HG02943 (cell line): ENCODE measurements around the gene OSCP1.

ENCODE experiments used
- ATAC-seq: cut with Tn5 transposase; IDR thresholded peaks from one replicate; pipeline ENCODE4 v1.9.1; 2021; ENCODE audit warnings: mild to moderate bottlenecking, low read depth, moderate library complexity; ENCODE audit not compliant: unreplicated experiment

OSCP1 gene

DNA sequence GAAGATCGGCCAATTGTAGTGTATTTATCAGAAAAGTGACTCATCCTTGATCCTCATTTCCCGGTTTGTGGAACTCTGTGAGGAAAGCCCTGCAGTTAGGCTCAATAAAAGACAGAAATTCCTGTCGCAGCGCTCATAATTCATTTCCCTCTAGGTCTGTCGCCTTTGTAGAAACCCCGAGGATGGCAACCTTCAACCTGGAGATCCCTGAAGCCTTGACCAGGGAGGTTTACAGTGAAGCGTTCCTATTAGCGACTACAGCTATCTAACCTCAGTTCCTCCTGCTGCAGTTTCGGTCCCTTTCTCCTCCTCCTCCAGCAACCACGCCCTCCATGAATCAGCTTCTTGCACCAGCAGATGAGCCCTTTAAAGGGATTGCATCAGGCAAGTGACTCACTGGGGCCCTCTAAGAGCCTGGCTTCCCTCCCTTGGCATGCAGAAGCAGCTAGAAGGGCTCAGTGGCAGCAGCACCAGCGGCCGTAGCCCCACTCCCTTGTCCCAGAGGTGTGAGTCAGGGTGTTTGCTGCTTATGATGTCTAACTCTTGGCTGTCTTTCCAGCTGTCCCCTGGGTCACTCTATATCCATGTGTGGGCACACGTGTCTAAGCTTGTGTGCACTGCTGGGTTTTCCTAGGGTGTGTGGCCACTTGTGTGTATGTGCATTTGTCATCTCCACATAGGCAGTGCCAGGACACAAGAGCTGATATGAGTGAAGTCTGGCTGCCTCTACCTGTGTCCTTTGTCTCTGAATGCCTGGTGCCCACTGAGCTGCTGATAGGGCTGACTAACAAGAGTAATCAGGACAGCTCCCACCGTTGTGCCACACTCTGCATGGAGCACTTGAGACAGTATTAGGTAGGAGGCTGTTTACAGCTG is 63.7 kb downstream of the OSCP1 start:
- peak; percentile 38 for ATAC-seq

DNA sequence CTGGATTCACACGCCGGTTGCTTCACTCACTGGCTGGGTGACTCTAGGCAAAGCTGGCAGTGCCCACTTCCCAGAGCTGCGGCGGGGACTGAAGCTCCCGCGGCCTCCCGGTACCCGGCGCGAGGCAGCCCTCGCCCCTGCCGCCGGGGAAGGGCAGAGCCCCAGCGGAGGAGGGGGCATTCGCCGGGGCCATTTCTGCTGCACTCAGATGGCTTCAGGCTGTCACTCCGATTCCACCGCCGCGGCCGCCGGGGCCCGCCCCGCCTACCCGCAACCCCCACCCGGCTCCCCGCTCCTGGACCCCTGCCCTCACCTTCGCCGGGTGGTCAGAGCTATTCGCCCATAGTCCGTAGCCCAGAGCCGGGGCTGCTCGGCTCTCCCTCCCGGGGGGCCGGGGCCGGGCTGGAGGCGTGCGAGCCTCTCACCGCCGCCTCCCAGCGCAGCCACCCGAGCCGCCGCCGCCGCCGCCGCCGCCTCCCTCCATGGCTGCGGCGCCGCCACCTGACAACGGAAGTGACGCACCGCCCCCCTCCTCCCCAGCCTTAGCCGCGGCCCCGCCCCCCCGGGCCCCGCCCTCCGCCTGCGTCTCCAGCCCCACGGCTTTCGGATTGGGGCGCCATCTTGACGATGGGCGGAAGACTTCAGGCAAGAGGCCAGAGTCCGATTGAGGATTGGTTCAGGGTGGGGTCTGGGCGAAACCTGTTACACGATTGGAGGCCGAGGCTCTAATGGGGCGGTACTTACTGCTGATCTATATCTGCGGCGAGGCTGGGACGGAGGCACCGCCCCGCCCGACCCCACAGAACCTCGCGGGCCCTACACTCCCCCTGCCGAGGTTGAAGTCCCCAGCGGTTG is 64.6 kb downstream of the OSCP1 start, which contains the start of gene STK40:
Gene STK40, minus strand, starts transcription at position 515 of the 855 bp plus-strand sequence. CDS start 24,592 bp downstream, outside the sequence.
- ATAC-seq, result peak; percentile 87

DNA sequence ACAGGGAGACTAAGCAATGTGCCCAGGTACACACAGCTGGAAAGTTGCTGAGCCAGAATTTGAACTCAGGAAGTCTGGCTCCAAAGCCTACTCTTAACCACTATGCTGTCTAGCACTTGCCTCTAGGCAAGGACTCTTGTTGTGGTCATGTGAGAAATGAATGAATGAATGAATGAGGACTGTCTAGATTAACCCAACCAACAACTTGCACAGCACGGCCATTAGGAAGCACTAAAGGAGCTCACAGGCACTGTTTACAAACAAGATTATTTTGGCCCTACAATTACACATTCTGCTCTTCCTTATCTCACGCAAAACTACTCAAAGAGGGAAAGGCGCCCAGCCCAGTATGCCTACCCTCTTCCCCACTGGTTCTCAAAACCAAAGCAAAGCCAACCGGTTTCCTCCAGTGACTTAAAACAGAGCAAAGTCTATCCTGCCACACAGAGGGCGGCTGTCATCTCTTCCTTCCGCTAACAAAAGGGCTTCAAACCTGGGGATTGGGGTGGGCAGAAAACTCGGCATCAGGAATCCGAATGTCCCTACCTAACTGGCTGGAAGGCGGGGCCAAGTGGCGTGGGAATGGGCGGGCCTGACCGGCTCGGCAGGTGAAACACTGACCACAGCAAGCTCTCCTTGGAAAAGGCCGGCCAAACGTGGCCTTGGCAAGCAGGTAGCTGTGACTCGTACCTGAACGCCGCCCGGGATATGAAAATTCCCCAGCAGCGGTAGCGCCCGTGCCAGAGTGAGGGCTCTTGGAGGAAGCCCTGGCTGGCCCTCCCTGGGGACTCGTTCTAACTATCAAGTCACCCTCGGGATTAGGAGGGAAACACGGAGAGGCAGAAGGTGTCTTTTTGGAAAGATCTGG is 65.5 kb downstream of the OSCP1 start:
- no peak for ATAC-seq

DNA sequence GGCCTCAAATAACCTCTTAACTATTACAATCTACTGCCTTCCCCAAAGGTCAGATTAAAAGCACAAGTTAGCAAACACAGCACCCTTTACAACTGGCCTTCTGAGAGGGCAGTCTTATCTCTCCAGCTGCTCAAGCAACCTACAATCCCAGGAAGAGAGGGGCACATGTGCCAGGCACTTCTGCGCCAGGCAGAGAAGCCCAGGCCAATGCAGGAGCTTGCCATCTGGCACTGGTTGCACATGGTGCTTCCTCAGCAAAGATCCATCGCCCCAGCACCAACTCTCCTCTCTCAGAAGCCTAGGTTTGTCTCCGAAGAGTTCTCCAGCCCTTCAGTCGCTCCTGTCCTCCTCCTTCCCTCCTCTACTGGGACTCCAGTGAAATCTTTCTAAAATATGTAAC is 67.0 kb downstream of the OSCP1 start:
- ATAC-seq, result no peak

DNA sequence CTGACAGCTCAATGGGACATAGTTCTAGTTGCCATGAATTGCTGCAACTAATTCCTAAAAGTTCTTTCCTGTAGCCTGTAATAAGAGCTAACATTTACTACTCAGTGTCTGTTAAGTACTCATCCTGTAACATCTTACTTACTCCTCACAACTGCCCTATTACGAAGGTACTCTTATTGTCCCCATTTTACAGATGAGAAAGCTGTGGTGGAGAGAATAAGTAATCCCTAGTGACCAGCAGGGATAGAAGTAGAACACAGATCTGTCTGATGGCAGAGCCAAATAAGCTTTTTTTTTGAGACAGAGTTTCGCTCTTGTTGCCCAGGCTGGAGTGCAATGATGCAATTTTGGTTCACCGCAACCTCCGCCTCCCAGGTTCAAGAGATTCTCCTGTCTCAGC is 67.6 kb downstream of the OSCP1 start:
- no peak for ATAC-seq

DNA sequence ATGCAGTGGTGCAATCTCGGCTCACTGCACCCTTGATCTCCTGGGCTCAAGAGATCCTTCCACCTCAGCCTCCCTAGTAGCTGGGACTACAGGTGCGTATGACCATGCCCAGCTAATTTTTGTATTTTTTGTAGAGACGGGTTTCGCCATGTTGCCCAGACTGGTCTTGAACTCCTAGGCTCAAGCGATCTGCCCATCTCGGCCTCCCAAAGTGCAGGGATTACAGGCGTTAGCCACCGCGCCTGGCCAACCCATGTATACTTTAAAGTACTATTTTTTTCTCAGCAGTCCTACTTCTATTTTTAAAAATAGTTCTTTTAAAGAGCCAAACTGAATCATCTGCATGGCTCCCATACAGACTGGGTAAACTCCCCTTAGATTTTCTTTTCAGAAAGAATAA is 68.0 kb downstream of the OSCP1 start:
- ATAC-seq, result no peak

DNA sequence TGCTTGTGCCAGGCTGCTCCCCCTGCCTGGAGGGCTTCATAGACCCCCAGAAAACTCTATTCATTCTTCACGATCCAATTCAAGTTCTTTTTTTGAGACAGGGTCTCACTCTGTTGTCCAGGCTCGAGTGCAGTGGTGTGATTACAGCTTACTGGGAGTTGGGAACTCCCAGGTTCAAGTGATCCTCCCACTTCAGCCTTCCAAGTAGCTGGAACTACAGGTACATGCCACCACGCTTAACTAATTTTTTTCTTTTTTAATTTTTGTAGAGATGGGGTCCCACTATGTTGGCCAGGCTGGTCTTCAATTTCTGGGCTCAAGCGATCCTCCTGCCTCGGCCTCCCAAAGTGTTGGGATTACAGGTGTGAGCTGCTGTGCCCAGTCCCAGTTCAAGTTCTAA is 68.8 kb downstream of the OSCP1 start:
- no peak for ATAC-seq

DNA sequence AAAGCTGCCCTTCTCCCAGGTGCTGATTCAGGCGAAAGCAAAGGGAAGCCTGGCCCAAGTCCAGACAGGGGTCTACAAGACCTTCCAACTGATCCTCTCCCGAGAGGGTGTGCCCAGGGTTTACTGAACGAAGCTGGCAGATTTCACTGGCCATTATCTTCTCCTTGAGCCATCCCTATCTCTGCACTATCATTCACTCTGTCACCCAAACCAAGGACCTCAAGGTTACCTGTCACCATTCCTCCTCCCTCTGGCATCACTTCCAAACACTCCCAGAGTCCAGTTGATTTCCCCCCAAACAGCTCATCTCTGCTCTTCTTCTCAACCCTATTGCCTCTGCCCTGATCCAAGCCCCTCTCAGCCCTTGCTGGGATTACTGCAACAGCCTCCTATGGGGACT is 69.5 kb downstream of the OSCP1 start:
- ATAC-seq, result no peak

DNA sequence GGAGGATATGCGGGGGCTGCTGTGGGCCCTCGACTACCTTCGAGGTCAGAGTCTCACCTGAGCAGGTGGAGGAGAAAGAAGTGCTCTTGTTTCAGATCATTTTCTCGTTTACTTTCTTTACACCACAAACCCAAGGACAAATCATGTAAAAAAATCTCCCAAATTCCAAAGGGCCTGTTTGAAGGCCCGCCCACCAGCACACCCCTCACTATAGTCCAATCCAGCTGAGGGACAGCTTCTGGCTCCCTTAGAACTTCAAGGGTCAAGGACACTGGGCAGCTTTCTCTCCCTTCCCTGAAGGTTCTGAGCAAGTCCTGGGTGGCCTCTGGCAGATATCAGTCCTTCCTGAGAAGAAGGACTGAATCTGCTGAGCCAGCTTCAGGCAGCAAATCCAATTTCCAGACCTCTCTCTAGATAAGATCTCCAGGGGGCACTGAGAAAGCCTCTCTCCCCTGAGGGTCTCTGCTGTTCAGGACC is 70.1 kb downstream of the OSCP1 start:
- no peak for ATAC-seq

DNA sequence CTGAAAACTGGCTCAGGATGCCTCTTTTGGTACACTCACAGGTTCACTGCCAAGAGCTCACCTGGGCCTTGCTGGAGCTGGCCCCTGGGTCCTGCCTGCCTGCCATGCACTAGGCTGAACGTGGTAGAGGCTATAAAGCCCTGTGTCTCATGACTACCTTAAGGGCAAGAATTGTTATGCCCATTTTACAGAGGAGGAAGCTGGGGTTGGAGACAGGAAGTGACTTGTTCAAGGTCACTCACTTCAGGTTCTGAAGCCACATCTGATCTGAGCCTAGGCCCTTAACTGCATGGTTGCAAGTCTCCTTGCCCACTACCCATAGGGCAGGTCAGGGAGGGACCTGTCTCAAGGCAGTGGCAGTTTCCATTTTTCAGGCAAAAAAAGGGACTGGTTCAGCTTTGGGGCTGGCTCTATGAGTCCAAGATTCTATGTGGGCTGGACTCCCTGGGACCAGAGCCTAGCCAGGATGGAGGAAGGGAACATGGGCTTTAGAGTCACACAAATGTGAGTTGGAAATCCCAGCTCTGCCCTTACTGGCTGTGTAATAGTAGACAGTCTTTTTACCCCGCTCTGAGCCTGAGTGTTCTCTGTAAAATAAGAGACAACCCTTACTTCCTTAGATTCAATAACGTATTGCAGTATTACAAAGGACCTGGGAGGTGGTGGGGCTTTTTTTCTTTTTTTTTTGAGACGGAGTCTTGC is 72.3 kb downstream of the OSCP1 start:
- no peak for ATAC-seq

DNA sequence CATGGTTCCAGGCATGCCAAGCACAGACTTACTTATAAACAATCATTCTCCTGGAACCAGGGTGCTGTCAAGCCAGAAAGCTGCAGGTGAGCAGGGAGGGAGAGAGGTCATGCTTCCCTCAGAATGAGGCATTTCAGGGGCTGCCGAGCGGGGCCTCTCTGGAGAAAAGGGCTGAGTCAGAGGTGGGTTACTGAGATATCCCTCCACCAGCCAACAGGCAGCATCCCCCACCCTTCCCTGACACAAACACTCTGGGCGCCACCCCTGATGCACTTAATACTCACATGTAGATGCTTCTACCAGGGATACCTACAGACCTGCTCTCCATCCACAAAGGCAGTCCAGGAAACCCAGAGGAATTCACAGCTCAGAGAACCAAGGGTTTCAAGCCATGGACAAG is 77.6 kb downstream of the OSCP1 start:
- no peak for ATAC-seq

DNA sequence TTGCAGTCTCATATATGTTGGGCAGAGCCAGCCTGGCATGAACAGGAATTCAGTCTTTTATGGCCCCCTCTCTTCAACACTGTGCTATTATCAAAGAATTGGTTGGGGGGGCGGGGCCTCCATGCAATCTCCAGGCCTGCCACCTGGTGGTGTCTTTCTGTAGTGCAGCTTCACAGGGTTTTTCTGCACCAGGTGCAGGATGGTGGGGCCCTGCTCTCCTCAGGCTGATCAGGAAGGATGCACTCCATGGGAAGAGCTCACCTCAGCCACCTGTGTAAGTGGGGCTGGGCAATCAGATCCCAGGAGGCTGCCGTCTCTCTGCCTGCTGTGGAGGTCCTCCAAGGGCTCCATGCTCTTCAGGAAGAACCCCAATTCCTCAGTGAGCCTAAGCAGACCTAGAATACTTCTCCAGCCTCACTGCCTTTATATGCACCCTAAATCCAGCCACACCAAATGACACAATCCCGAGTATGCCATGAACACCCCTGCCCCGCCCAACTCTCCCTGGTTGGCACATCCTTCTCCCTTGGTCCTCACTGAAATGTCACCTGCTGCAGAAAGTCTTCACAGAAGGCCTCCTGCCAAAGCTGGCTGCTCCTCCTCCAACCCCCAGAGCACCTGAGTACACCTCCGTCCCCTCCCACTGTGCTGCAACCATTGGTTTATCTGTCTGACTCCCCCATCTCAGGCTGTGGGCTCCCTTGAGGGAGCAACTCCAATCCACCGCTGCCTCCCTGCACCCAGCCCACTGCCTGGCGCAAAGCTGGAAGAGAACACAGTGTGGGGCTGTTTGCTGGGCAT is 81.0 kb downstream of the OSCP1 start:
- no peak for ATAC-seq
